Activated naive CD8-positive, alpha-beta T cell treated with anti-CD3 and anti-CD28 coated beads, Interleukin-2, amount 50 U/mL, for 24 hours (primary cell): ENCODE data around the gene B3GAT1.

ENCODE experiments used
- ATAC-seq: fragments of 150-1000 bp; cut with Tn5 transposase; one replicate; pipeline ENCODE4 v1.10.0; 2021
- DNase-seq: peaks from one replicate; pipeline ENCODE4 v3.0.0; 2021
- H3K27ac Mint-ChIP-seq: one replicate; pipeline ENCODE4 v1.8.0; 2021; ENCODE audit warnings: mild to moderate bottlenecking, mixed read lengths
- H3K27me3 Mint-ChIP-seq: one replicate; pipeline ENCODE4 v1.8.0; 2021; ENCODE audit warnings: mixed read lengths
- H3K36me3 Mint-ChIP-seq: one replicate; pipeline ENCODE4 v1.8.0; 2021; ENCODE audit warnings: low read depth, mixed read lengths
- H3K4me1 Mint-ChIP-seq: one replicate; pipeline ENCODE4 v1.8.0; 2021; ENCODE audit warnings: mixed read lengths
- H3K4me3 Mint-ChIP-seq: one replicate; pipeline ENCODE4 v1.8.0; 2021; ENCODE audit warnings: mild to moderate bottlenecking, moderate library complexity, mixed read lengths
- H3K9me3 Mint-ChIP-seq: one replicate; pipeline ENCODE4 v1.8.0; 2021; ENCODE audit warnings: mixed read lengths

Gene B3GAT1

DNA sequence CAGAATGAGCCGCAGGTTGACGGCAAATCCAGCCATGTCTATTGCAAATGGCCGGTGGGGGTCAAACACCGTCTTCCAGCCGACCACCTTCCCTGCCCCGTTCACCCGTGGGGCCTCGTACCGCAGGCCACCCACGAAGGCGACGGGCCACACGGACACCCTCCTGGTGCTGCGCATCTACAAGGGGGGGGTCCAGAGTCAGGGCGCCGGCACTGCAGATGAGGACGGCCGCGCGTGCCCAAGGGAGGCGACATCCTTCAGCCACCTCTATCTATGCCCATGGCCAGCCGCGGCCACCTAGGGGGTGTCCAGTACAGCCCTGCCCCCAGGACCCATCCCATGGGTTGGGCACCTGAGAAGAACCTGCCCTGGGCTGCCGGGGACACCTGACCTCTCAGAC, 29.2 kb downstream of the B3GAT1 start:
- Mint-ChIP-seq H3K4me1 (peaks cover 16% of the 10 kb centered on the region), H3K36me3 (no peaks in the 10 kb centered on the region), H3K27me3 (peaks cover 10% of the 10 kb centered on the region), H3K4me3 (no peak overlapping the region), H3K9me3 (no peaks in the 10 kb centered on the region), H3K27ac (no peak overlapping the region)
- no peak for DNase-seq
- no peak for ATAC-seq

DNA sequence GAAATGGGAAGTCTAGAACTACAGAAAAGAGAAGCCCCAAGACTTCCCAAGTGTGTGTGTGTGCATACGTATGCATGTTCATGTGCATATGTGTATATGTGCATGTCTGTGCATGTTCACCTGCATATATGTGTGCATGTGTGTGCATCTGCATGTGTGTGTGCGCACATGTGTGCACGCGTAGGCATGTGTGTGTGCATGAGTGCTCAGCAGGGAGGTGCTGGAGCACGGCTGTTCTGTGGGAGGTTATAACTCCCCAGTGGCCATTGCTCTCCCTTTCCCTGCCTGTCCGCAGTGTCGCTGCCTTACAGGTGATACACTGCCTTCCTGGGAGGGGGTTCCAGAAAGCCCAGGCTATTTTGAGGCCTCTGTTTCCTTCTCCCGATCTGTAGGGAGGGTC, 29.8 kb downstream of the B3GAT1 start:
- H3K36me3 Mint-ChIP-seq = no peaks in the 10 kb centered on the region
- DNase-seq (no peak), ATAC-seq (no peak)
- H3K4me1 Mint-ChIP-seq = peaks cover 16% of the 10 kb centered on the region
- no peak overlapping the region for H3K4me3 Mint-ChIP-seq
- no peaks in the 10 kb centered on the region for H3K9me3 Mint-ChIP-seq
- H3K27ac Mint-ChIP-seq = no peak overlapping the region
- H3K27me3 Mint-ChIP-seq = peaks cover 10% of the 10 kb centered on the region

DNA sequence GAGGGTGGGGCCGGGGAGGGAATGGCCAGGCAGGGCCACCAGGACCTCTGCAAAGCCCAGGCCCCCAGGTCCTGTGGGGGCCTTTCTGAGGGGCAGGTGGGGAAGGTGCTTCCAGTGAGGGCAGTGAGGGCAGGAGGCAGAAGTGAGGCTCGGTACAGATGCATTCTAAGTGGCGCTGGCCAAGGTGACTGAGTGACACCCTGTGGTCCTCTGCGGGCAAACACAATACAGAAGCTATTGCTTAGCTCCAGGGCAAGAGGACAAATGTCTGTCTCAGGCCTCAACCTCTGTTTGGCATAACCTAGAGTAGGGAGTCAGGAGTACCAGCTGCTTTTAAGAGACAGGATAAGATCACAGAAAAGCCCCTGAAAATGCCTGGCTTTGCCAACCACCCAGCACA, 31.3 kb downstream of the B3GAT1 start:
- H3K9me3 Mint-ChIP-seq = no peaks in the 10 kb centered on the region
- peaks cover under 1% of the 10 kb centered on the region for H3K4me1 Mint-ChIP-seq
- no peak overlapping the region for H3K4me3 Mint-ChIP-seq
- DNase-seq = no peak
- no peak overlapping the region for H3K27ac Mint-ChIP-seq
- no peaks in the 10 kb centered on the region for H3K36me3 Mint-ChIP-seq
- H3K27me3 Mint-ChIP-seq = peaks cover 5% of the 10 kb centered on the region
- no peak for ATAC-seq

DNA sequence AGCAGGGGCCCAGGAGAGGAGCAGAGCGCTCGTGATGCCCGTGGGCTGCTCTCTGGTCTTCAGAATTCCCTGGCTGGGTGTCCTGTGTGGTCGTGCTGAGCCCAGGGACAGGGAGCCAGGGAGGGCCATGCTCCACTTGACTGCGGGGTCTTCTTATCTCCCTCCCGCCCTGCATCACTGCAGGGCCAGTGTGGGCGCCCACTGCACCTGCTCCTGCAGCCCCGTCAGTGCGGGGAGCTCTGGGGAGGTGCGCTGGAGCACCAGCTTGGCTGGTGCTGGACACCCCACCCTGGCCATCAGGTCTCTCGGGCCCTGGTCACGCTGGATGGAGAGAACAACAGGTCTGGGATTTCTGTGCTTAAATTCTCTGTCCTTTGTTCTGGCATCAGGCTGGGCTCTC, 31.8 kb downstream of the B3GAT1 start:
- H3K27me3 Mint-ChIP-seq = peaks cover 5% of the 10 kb centered on the region

DNA sequence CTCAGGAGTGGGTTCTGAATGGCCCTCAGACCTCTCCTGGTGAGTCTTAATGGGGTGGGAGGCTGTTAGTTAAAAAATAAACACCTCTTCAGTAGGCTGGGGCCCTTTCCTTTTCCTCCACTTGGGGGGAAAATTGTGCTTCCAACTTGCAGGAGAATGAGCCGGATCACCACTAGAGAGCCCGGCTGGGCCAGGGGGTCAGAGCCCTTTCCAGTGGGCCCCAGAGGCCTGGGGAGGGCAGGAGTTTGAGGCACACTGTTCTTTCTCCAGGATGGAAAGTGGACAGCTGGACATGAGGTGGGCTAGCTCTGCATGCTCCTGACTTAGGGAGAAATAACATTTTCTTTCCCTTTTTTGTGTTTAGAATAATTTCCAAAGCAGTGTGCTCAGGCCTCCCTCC, 32.8 kb downstream of the B3GAT1 start:
- Mint-ChIP-seq H3K36me3 (no peaks in the 10 kb centered on the region), H3K4me1 (no peaks in the 10 kb centered on the region), H3K4me3 (no peak overlapping the region), H3K27me3 (no peaks in the 10 kb centered on the region), H3K9me3 (no peaks in the 10 kb centered on the region), H3K27ac (no peak overlapping the region)
- ATAC-seq (no peak), DNase-seq (no peak)

More for the DNA sequence above, 31.8 kb downstream of the B3GAT1 start:
- H3K4me1 Mint-ChIP-seq = no peaks in the 10 kb centered on the region
- H3K27ac Mint-ChIP-seq = no peak overlapping the region
- ATAC-seq = no peak
- H3K4me3 Mint-ChIP-seq = no peak overlapping the region
- H3K9me3 Mint-ChIP-seq = no peaks in the 10 kb centered on the region
- DNase-seq = no peak
- no peaks in the 10 kb centered on the region for H3K36me3 Mint-ChIP-seq

DNA sequence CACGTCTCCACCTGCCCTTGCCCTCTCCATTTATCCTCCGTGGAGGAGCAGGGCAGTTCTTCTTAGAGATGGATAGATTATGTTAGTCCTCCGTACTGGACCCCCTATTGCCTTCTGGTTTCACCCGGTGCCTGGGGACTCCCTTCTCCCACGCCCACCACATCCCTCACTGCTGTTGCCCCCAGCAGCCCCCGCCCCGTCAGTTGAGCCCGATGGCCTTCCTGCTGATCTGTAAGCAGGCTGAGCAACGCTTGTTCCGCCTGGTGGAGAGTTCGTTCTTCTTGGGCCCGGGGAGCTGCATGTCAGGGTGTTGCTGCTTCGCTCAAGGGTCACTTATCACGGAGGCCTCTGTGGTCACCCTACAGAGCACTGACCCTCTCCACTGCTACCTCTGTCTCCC, 34.2 kb downstream of the B3GAT1 start:
- H3K27me3 Mint-ChIP-seq = no peaks in the 10 kb centered on the region
- no peaks in the 10 kb centered on the region for H3K36me3 Mint-ChIP-seq
- H3K4me1 Mint-ChIP-seq = no peaks in the 10 kb centered on the region
- no peaks in the 10 kb centered on the region for H3K9me3 Mint-ChIP-seq
- no peak for ATAC-seq
- no peak for DNase-seq
- no peak overlapping the region for H3K4me3 Mint-ChIP-seq
- H3K27ac Mint-ChIP-seq = no peak overlapping the region

DNA sequence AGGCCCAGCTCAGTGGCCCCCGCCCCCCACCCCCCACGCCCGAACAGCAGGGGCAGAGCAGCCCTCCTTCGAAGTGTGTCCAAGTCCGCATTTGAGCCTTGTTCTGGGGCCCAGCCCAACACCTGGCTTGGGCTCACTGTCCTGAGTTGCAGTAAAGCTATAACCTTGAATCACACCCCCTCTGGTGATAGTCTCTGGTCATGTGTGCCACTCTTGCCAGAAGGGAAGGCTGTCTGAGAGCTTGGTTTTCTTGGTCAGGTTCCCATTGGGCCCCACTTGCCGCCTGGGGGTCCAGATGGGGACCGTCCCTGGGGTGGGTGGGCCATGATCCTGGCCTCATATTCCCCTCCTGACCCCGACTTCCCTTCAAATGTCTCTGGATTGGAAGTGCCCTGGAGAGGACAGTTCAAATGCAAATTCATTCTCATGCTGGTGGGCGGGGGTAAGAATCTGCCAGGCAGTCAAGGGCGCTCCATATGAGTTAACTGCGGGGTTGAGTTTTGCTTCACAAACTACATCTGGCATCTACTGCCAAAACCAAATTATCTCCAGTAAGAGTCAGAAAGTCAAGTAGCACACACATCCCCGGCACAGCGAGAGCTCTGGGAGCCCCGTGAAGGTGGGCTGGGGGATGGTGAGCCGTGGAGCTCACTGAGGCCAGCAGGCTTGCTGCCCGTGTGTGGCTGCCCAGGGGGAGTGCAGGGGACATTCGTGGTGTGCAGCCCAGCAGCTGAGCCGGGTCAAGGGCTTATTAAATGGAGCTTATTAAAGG, 35.7 kb downstream of the B3GAT1 start:
- H3K27ac Mint-ChIP-seq = no peak overlapping the region
- no peaks in the 10 kb centered on the region for H3K9me3 Mint-ChIP-seq
- H3K4me3 Mint-ChIP-seq = no peak overlapping the region
- H3K4me1 Mint-ChIP-seq = no peaks in the 10 kb centered on the region
- H3K36me3 Mint-ChIP-seq = no peaks in the 10 kb centered on the region
- DNase-seq (no peak), ATAC-seq (no peak)
- H3K27me3 Mint-ChIP-seq = no peaks in the 10 kb centered on the region

DNA sequence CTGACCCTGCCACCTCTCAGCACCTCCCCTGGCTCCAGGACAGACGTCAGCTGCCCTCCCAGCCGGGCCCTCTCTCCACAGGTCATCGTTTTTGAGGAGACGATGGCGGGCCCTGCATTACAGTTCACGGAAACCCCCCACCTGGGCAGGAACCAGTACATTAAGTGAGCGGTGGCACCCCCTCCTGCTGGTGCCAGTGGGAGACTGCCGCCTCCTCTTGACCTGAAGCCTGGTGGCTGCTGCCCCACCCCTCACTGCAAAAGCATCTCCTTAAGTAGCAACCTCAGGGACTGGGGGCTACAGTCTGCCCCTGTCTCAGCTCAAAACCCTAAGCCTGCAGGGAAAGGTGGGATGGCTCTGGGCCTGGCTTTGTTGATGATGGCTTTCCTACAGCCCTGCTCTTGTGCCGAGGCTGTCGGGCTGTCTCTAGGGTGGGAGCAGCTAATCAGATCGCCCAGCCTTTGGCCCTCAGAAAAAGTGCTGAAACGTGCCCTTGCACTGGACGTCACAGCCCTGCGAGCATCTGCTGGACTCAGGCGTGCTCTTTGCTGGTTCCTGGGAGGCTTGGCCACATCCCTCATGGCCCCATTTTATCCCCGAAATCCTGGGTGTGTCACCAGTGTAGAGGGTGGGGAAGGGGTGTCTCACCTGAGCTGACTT, 37.0 kb downstream of the B3GAT1 start:
- H3K27ac Mint-ChIP-seq = no peak overlapping the region
- H3K4me3 Mint-ChIP-seq = no peak overlapping the region
- no peaks in the 10 kb centered on the region for H3K9me3 Mint-ChIP-seq
- DNase-seq = no peak
- H3K27me3 Mint-ChIP-seq = no peaks in the 10 kb centered on the region
- no peaks in the 10 kb centered on the region for H3K36me3 Mint-ChIP-seq
- no peak for ATAC-seq
- H3K4me1 Mint-ChIP-seq = no peaks in the 10 kb centered on the region

DNA sequence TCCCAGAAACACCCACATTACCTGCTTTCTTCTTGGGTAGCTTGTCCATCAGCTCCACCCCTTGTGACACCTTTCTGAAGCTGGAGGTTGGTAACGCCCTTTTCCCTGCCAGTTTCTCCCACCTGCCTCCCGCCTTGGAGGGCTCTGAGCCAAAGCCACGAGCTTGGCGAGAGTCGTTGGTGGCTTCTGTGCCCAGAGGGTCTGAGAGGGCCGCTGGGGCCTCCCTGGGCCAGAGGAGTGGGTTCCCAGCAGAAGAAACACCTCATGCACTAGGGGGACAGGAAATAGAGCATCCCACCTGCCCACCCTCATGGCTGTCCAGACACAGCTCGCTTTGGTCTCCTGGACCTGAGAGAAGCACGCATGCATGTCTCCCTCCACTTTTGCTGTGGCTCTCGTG, 37.9 kb downstream of the B3GAT1 start:
- ATAC-seq = no peak
- no peak for DNase-seq
- no peaks in the 10 kb centered on the region for H3K27me3 Mint-ChIP-seq
- no peaks in the 10 kb centered on the region for H3K4me1 Mint-ChIP-seq
- H3K4me3 Mint-ChIP-seq = no peak overlapping the region
- H3K36me3 Mint-ChIP-seq = no peaks in the 10 kb centered on the region
- no peak overlapping the region for H3K27ac Mint-ChIP-seq
- no peaks in the 10 kb centered on the region for H3K9me3 Mint-ChIP-seq

DNA sequence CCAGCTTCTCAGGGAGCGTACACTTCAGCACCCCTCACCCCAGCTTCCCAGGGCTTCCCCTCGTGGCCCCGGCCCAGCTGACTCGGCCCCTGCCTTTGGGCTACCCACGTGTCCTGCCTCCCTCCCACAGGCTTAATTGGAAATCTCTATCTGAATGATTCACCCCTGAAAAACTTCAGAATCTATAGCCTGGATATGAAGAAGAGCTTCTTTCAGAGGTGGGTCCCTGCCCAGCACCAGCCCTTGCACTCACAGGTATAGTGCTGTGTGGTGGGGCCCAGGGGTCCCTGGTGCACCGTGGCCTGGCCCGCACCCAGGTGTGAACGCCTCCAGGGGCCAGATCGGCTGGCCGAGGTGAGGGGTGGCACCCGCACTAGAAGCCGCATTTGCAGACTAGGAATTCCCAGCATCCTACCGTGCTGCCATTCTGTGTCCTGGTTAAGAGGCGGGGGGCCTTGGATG, 38.4 kb downstream of the B3GAT1 start:
- Mint-ChIP-seq H3K9me3 (no peaks in the 10 kb centered on the region), H3K27me3 (no peaks in the 10 kb centered on the region), H3K27ac (no peak overlapping the region), H3K4me1 (no peaks in the 10 kb centered on the region), H3K36me3 (no peaks in the 10 kb centered on the region), H3K4me3 (no peak overlapping the region)
- no peak for ATAC-seq
- no peak for DNase-seq

DNA sequence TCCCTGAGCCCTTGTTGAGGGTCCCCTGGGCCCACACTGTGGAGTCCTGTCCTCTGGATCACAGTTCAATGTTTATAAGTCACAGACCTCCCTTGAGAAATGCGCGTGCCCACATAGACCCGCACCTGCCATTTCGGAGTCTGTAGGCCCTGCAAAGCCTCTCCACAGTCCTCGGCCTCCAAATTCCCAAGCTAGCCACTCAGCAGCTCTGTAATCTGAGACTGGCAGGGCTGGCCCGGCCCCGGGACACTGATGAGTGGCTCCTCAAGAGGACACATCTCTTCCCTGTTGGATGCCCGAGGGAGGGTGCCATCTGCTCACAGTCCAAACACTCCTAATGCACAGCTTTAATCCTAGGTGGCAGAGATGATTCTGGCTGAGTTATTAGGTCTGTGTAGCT, 39.1 kb downstream of the B3GAT1 start:
- H3K27me3 Mint-ChIP-seq = no peaks in the 10 kb centered on the region
- DNase-seq = no peak
- H3K27ac Mint-ChIP-seq = no peak overlapping the region
- no peaks in the 10 kb centered on the region for H3K9me3 Mint-ChIP-seq
- H3K4me1 Mint-ChIP-seq = no peaks in the 10 kb centered on the region
- no peak for ATAC-seq
- no peaks in the 10 kb centered on the region for H3K36me3 Mint-ChIP-seq
- no peak overlapping the region for H3K4me3 Mint-ChIP-seq

DNA sequence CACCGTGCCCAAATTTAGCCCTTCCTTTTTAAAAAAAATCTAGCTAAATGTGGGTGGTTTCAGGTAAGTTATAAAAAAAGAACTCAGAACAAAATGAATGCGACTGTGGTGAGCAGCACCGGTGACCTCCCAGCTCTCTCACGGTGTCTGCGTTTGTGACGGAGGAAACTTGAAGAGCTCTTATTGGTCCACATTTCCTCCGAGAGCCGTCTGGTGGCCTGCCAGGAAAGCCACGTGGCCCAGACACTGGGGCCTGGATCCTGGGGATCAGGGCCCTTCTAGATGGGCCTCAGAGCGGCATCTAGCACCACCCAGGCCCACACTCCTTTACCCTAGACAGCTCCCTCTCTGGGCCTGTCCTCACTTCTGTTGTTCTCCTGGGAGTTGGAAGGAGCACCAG, 39.5 kb downstream of the B3GAT1 start:
- Mint-ChIP-seq H3K27ac (no peak overlapping the region), H3K9me3 (no peaks in the 10 kb centered on the region), H3K4me3 (no peak overlapping the region), H3K36me3 (no peaks in the 10 kb centered on the region), H3K4me1 (no peaks in the 10 kb centered on the region), H3K27me3 (no peaks in the 10 kb centered on the region)
- ATAC-seq = no peak
- no peak for DNase-seq

DNA sequence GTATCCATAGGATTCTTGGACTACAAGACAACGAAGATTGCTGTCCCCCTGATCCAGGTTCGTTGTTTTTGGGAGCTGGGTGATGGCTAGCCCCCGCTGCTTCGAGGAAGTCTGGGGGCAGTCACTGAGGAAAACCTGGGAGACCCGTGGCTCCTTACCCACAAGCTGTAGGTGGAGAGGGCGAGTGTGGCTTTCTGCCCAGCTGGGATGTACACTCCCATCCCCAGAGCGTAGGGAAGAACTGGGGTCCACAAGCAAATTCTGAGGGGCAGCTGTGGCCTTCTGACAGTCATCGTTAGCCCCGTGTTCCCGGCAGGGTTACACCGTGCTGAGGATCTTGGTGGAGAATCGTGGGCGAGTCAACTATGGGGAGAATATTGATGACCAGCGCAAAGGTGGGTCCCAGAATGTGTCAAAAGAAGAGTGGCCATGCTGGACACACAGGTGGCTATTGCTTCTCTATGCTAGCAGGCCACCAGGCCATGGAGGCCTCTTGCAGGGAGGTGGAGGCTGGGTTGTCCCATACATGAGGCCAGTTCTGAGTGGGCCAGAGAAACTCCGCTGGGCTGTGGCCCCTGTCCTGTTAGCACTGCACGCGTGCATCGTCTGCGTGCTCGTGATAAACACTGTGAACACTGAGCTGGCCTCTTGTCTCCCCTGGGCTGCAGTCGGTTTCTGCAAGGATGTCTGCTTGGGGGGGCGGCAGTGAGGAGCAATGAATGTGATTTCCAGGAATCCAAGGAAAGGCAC, 40.4 kb downstream of the B3GAT1 start:
- DNase-seq = no peak
- H3K36me3 Mint-ChIP-seq = no peaks in the 10 kb centered on the region
- H3K9me3 Mint-ChIP-seq = no peaks in the 10 kb centered on the region
- H3K27me3 Mint-ChIP-seq = no peaks in the 10 kb centered on the region
- no peaks in the 10 kb centered on the region for H3K4me1 Mint-ChIP-seq
- H3K27ac Mint-ChIP-seq = no peak overlapping the region
- ATAC-seq = no peak
- H3K4me3 Mint-ChIP-seq = no peak overlapping the region

DNA sequence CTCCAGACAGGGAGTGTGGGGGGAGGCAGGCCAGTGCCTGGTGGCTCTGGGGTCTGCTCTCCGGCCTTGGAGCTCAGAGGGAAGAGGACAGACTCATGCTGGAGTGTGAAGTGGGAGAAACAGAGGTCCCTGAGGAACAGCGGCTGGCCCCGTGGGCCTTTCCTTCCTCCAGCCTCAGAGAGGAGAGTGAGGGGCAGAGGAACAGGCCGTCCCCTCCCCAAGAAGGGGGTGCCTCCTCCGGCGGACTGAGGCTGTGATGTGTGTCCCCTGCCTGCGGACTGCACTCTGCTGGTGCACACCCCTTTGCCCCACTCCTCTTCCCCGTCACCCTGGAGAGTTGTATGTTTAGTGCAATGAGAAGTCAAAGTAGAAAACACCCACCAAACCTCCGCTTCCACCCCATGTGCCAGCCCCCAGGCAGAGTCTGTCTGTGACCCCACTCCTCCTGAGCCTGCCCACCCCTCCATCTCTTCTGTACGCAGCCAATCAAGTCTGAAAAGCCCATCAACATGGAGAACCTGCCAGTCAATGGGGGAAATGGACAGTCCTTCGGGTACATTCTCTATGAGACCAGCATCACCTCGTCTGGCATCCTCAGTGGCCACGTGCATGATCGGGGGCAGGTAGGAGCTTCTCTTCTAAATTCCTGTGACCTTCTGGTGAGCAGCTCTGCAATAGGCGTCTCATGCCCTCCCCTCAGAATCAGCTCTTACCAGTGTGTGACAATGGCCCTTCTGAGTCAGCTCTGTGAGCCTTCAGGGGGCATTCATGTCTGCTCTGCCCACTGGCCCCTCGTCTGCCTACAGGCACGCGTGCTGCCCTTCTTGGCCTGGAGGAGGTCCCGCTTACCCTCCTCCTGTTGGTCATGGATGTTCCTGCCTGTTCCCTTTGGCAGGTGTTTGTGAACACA, 41.3 kb downstream of the B3GAT1 start:
- H3K27me3 Mint-ChIP-seq = no peaks in the 10 kb centered on the region
- H3K9me3 Mint-ChIP-seq = no peaks in the 10 kb centered on the region
- no peak for DNase-seq
- no peak overlapping the region for H3K27ac Mint-ChIP-seq
- no peak for ATAC-seq
- H3K4me1 Mint-ChIP-seq = no peaks in the 10 kb centered on the region
- no peak overlapping the region for H3K4me3 Mint-ChIP-seq
- no peaks in the 10 kb centered on the region for H3K36me3 Mint-ChIP-seq
